Vagina (tissue), 2 donors: ENCODE results near the gene MYBPHL.

Experiments
- POLR2A ChIP-seq, 2 donors: fragments of 450-650 bp; IDR thresholded peaks; one replicate each; pipeline ENCODE4 v1.6.1; 2017; ENCODE audit warnings: antibody characterized with exemption in 2 of 2, mild to moderate bottlenecking in 2 of 2, moderate library complexity in 2 of 2
- POLR2AphosphoS5 ChIP-seq, 2 donors: sonication (generic); formaldehyde crosslinking; IDR thresholded peaks; one replicate each; pipeline ENCODE4 v1.9.0; 2017; ENCODE audit warnings: antibody characterized with exemption in 2 of 2, mild to moderate bottlenecking in 2 of 2, low read depth in 1 of 2; ENCODE audit not compliant: insufficient read depth in 1 of 2
- TF ChIP-seq, protein P1 (sequence below), 3 experiments: fragments of 450-650 bp in 2 of 3; fragments of 200-600 bp in 1 of 3; sonication (generic) in 1 of 3; IDR thresholded peaks; one replicate each; pipeline ENCODE4 v1.5.1; 2017 to 2019; ENCODE audit warnings: antibody characterized with exemption in 3 of 3, mild to moderate bottlenecking in 2 of 3, moderate library complexity in 2 of 3

DNA sequence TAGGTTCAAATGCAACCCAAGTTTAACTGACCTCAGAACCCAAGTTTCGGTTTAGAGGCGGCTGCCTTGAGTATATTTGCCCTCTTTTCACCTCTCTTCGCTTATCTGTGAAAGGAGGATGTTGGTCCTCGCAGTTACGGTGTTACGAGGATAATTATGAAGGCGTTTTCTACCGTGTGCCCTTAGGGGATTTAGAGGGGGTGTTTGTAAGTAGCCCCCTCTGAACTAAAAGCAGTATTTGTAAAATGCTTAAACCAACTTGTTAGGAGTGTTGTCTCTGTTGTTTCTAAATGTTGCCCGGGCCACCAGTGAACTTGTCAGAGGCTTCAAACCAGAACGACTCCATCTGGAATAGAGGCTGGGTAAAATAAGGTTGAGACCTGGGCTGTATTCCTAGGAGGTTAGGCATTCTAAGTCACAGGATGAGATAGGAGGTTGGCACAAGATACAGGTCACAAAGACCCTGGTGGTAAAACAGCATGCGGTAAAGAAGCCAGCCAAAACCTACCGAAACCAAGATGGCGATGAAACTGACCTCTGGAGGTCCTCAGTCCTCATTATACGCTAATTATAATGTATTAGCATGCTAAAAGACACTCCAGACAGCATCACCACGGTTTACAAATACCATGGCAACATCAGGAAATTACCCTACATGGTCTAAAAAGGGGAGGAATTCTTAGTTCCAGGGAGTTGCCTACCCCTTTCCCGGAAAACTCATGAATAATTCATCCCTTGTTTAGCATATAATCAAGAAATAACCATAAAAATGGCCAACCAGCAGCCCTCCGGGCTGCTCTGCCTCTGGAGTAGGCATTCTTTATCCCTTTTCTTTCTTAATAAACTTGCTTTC lies 22.8 kb downstream of the MYBPHL start:
- TF ChIP-seq, protein P1, sequence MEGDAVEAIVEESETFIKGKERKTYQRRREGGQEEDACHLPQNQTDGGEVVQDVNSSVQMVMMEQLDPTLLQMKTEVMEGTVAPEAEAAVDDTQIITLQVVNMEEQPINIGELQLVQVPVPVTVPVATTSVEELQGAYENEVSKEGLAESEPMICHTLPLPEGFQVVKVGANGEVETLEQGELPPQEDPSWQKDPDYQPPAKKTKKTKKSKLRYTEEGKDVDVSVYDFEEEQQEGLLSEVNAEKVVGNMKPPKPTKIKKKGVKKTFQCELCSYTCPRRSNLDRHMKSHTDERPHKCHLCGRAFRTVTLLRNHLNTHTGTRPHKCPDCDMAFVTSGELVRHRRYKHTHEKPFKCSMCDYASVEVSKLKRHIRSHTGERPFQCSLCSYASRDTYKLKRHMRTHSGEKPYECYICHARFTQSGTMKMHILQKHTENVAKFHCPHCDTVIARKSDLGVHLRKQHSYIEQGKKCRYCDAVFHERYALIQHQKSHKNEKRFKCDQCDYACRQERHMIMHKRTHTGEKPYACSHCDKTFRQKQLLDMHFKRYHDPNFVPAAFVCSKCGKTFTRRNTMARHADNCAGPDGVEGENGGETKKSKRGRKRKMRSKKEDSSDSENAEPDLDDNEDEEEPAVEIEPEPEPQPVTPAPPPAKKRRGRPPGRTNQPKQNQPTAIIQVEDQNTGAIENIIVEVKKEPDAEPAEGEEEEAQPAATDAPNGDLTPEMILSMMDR (IDR thresholded peaks at IDR 0.05): no peak
- TF ChIP-seq POLR2A (IDR thresholded peaks at IDR 0.05): no peak
- TF ChIP-seq POLR2AphosphoS5 (IDR thresholded peaks at IDR 0.05; ENCODE audit: insufficient read depth in 1 of 2, low read depth in 1 of 2): no peak
